GM21717 (cell line): ENCODE results near the gene SCAND1.
A peak's percentile ranks its signal among the peaks of the same experiment; 100 is the strongest.
"Not testable (repeated sequence)": the region's sequence is repeated elsewhere in the genome, so short reads cannot be mapped to it uniquely, and the experiment has no call there.

ENCODE experiments used
- ATAC-seq: cut with Tn5 transposase; IDR thresholded peaks from one replicate; pipeline ENCODE4 v1.9.1; 2021; ENCODE audit warnings: mild to moderate bottlenecking, moderate library complexity; ENCODE audit not compliant: unreplicated experiment

SCAND1 gene

DNA sequence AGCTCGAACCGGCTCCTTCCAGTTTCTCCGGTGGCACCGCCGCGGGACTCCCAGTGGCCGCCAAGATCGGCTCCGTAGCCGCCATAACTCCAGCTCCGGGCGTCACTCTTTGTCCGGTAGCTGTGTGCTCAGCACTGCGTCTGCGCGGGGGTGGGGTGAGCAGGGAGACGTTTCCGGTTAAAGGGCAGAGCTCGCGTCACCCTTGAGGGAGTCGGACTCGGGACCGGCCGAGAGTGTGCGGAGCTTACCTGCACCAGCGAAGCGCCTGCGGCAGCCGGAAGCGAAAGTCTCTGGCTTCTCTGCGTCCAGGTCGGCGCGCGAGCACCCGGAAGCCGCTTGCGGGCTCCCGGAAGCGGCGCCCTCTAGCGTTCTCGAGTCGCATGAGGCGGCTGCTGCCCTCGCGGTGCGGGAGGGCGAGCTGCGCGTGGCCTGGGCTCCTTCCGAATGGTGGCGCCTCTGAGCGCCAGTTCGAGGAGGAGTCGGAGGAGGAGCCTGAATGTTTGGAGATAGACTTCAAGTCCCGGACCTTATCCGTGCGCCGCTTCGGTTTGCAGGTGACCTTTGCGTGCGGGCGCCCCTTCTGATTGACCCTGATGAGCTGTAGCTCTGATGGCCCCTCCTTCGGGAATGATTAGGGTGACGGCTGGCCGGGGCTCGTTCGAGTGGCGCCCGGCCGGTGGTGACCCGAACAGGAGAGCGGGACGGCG, at the start of gene SCAND1:
Gene SCAND1 (minus strand): TSS at position 303 of the 707 bp plus-strand sequence. CDS start 218 bp downstream, at position 85.
- ATAC-seq, result peak; percentile 79

DNA sequence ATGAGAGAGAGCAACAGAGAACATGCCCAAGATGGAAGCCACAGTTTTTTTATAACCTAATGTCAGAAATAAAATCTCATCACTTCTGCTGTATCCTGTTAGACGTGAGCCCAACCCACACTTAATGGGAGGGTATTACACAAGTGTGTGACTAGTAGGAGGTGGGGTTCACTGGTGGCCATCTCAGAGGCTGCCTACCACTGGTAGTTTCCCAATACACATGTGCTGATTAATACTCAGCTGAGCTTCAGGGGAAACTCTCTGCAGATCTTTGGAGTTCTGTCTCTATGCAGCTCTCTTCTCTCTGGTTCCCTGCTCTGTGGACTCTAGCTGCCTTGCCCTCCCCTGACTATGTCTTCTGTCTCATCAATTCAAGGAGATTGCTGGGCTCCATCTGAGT, 49.7 kb upstream of the SCAND1 start:
- ATAC-seq, result no peak

DNA sequence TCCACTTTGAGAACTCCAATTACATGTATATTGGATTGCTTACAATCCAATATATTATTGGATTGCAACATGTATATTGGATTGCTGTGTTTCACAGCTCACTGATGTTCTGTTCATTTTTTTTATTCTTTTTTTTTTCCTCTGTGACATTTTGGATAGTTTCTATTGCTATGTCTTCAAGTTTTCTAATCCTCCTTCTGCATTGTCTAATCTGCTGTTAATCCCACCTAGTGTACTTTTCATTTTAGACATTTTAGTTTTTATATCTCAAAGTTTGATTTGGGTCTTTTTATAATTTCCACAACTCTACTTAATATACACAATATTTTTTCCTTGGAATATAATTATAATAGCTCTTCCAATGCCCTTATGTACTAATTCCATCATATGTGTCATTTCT, 48.6 kb upstream of the SCAND1 start:
- no peak for ATAC-seq

DNA sequence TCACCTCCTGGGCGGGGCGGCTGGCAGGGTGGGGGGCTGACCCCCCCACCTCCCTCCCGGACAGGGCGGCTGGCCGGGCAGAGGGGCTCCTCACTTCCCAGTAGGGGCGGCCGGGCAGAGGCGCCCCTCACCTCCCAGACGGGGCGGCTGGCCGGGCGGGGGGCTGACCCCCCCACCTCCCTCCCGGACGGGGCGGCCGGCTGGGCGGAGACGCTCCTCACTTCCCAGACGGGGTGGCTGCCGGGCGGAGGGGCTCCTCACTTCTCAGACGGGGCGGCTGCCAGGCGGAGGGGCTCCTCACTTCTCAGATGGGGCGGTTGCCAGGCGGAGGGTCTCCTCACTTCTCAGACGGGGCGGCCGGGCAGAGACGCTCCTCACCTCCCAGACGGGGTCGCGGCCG, 47.0 kb upstream of the SCAND1 start:
- not testable (repeated sequence) for ATAC-seq

DNA sequence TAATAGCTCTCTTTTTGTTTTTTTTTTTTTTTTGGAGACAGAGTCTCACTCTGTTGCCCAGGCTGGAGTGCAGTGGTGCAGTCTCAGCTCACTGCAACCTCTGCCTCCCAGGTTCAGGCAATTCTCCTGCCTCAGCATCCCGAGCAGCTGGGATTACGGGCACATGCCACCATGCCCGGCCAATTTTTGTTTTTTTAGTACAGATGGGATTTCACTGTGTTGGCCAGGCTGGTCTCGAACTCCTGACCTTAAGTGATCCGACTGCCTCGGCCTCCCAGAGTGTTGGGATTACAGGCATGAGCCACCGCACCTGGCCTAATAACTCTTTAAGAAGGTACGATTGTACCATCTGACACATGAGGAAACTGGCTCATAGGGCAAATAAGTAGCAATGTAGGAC, 42.2 kb upstream of the SCAND1 start:
- ATAC-seq, result not testable (repeated sequence)

DNA sequence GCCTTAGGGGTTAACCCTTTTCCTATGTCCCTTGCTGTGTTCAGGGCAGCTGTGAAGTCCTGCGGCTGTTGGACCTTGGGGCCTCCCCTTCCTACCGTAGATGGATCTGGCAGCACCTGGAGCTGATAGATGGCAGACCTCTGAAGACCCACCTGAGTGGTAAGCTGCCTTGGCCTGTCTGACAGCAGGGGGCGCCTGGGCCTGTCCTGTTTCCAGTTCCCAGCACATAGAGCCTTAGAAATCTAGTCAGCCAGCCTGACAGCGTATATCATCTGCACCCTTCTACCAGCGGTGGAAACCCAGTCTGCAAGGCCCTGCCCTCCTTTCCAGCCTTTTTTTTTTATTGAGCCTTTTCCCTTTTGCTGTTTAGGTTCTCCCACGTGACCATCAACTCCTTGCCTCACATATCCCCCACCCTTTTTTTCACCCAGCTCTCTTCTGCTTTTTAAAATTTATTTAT, 40.7 kb upstream of the SCAND1 start:
- no peak for ATAC-seq

DNA sequence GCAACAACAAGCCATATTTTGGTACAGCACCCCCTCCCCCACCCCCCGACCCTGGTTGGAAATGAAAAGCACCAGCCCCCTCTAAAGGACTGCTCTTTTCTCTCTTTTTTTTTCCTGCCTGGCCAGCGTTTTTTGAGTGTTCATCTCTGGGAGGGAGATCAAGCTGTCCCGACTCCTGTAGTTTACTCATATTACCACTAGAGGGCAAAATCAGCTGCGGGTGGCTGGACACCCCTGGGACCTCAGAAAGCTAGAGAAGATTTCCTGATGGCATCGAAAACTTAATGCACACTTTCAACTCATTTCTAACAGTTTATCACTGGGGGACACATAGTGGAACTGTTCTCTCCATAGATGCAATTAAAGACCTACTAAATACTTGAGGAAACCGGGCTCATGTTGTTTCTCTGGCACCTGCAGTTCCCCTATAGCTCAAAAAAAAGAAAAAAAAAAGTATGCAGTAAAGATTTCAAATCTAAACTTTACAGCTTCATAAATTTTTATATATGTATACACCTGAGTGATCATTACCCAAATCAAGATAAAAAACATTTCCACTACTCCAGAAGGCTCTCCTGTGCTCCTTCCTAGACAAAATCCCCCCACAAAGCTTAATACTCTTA, 38.5 kb upstream of the SCAND1 start:
- no peak for ATAC-seq

DNA sequence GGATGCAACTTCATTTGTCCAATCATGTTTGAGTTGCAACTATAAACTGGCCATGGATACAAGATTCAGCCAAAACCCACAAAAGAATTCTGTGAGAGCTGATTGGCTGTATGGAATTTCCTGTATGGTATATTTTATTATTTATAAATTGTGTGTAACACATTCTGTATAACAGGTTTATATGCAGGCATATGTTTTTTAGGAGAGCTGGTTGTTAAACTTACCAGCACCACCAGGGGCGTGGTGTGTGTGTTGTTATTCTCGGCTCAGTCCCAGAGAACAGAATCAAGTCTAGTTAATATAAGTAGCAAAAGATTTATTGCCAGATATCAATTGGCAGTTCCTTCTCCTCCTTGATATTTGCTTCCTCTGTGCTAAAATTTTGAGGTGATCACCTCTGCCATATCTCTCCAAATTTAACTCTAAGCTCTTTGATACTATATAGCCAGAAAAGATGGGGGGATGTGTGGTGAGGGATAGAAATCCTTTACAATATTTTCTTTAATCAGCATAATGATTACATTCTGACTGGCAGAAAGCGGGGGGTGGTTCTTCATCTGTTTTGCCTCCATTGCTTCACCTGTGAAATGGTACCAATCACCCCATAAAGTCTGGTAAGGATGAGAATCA, 37.0 kb upstream of the SCAND1 start:
- ATAC-seq, result no peak

DNA sequence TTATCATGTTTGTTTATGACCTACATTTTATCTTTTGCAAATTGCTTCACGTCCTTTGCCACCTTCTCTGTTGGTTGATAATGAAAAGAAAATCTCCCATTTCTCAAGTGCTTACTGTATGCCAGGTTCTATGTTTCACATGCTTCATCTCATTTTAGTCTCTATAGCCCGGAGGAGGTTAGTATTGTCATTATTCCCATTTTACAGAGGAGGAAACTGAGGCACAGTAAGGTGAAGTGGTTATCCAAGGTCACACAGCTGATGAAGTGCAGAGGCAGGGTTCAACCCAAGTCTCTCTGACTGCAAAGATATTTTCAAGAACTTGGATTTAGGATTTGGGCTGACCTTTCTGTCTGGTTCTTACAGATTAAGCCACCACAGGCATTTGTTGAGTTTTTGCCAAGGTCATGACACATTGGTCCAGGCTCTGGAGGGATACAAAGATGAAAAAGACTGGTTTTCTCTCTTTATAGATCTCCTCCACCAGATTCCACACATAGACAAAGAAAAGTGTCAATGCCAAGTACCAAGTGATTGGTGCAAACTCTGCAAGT, 34.7 kb upstream of the SCAND1 start:
- no peak for ATAC-seq

DNA sequence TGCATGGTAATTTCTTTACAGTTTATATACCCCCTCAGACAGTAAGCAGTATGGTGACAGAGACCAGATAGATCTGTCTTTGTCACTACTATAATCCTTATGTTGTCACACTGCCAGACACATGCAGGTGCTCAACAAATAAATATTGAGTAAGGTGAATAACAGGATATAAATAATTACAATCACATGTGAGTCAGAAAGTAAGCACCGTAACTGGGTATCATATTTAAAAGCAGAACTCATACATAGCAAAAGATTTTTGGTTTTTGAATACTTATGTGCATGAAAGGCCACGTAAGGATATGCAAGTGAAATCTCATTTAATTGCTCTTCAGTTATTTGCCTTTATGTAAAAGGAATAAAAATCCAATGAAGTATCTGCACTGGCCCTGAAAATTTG, 31.5 kb upstream of the SCAND1 start:
- ATAC-seq, result no peak

DNA sequence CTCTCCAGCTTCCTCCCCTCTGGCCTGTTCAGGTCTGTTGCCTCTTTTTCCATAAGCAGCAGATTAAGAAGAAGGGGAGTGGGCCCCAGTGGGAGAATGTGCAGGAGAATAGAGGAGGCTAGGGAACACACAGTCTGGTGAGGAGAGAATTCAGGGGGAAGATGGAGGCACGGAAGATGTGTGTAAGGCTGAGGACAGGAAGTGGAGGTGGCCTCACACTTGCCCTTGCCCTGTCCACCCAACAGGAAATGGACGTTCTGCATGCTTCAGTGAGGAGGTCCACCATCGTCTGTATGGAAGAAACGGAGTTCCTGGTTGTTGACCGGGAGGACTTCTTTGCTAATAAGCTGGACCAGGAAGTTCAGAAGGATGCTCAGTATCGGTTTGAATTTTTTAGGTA, 30.1 kb upstream of the SCAND1 start:
- ATAC-seq, result no peak

DNA sequence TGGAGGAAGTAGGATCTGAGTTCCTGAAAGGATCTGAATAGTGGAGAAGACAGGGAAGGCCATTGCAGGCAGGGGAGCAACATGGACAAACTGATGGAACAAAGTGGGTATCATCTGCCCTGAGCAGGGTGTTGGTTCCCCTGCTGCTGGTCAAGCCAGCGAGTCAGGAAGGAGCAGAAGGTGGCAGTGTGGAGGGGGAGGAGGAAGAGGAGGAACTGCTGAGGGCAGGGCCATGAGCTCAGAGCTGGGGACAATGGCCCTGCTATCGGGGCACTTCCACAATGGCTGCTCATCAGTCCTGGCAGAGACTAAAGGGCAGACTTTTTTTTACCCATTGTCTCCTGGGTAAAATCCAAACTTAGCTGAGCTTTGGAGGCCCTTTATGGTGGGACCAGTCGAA, 27.7 kb upstream of the SCAND1 start:
- ATAC-seq, result no peak

DNA sequence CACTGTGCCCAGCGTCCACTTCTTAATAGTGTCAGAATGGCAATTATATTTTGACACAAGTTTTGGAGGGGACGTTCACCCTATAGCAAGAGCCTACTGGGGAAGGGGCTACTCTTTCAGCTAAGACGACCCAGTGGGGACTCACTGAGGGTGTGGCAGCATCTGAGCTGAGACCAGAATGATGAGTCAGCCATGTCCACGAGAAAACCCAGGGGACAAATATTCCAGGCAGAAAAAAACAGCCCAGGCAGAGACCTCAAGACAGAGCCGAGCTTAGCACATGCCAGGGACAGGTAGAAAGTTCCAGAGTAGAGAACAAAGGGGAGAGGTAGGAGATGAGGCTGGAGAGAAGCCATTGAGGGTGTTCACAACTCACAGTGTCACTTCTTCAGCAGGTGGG, 25.2 kb upstream of the SCAND1 start:
- ATAC-seq, result no peak

DNA sequence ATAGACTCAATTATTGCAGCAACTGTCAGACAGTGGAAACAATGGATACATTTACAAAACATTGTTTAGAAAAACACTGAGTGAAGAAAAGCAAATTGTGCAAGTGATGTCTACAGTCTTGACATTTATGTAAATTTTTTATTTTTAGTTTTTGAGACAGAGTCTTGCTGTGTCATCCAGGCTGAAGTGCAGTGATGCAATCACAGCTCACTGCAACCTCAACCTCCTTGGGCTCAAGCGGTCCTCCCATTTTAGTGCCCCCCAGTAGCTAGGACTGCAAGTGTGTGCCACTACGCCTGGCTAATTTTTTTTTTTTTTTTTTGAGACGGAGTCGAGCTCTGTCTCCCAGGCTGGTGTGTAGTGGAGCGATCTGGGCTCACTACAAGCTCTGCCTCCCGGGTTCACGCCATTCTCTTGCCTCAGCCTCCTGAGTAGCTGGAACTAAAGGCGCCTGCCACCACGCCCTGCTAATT, 23.8 kb upstream of the SCAND1 start:
- ATAC-seq, result no peak

DNA sequence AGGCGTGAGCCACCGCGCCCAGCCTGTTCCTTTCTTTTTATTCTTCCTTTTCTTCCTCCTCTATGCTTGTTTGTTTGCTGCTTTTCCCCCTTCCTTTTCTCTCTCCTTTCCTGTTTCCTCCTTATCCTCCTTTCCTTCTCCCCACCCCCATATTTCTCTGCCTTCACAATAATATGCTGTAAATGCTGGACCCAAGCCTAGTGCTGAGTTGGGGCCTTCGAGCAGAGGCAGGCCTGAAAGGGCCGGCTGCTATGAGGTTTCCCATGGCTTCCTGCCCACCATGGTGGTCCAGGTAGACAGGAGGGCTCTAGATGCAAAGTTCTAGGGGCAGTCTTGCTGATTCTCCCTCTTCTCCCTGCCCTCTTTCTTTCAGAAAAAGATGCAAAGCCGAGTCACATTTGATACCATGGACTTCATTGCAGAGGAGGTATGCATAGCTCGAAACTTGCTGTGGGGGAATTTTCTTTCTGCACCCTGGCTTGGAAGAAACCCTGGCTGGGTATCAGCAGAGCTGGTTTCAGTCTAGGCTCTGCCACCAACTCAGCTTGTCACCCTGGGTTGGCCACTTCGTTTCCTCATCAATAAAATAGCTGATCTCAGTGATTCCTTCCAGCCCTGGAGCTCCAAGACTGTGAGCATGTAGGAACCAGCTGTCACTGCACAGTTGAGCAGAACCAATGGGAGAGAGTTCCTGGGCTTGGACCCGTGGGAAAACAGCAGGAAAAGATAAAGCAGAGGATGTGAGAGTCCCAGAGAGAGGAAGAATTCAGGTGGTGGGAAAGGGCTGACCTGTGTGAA, 21.5 kb upstream of the SCAND1 start:
- ATAC-seq, result no peak

DNA sequence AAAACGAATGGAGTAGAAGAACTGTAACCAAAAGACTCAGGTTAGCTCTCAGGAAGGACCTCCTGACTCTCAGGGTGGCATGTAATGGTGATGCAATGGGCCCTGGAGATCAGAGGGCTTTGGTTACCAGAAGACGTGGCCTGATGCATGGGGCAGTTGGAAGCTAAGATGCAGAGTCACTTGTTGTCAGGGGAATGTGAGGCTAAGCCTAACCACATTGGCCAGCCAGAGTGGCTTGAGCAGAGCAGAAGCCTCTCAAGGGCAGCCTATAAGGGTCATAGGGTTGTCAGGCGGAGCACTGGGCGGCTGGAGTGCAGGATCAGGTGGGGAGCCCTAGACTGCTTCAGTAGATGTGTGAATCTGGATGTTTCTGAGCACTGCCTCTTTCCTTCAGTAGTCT, 20.0 kb upstream of the SCAND1 start:
- no peak for ATAC-seq

DNA sequence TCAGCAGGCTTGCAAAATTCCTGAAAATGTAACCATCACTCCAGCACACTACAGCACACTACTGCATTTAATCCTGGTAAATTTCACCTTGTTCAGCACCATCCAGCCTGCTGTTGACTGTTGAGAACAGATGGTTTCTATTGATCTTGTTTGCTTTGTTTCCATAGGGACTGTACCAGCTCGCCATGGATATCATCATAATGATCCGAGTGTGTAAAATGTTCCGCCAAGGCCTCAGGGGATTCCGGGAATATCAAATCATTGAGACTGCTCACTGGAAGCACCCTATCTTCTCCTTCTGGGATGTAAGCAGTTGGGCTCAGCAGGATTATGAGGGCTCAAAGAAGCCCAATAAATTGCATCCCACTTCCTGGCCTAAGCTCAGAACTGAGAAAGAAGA, 18.2 kb upstream of the SCAND1 start:
- ATAC-seq, result no peak

DNA sequence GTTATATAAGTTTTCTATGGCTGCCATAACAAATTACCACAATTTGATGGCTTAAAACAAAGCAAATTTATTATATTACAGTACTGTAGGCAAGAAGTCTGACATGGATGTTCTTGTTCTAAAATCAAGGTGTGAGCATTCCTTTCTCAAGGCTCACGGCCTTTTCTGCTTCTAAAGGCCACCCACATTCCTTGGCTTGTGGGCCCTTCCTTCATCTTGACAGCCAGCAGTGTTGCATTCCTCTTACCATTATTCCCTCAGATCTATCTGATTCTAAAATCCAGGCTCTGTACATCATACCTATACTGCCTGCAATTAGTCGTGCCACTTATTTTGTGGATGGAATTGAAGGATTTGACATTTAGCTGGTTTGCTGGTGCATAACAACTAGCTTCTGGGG, 17.7 kb upstream of the SCAND1 start:
- ATAC-seq, result no peak

DNA sequence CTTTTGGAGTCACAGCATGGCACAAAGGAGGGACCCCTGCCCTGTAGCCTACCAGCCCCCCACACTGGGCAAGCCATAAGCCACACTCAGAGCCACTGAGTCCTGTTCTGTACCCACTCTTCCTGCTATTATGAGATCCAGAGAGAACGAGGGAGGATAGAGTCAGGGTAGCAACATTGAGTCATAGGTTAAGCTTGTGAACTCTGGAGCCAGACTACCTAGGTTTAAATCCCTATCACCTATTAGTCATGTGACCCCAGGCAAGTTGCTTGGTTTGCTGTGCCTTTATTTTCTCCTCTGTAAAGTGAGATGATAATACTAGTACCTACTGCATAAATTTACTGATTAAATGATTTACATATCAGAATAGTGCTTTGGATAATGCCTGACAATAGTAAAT, 14.6 kb upstream of the SCAND1 start:
- no peak for ATAC-seq

DNA sequence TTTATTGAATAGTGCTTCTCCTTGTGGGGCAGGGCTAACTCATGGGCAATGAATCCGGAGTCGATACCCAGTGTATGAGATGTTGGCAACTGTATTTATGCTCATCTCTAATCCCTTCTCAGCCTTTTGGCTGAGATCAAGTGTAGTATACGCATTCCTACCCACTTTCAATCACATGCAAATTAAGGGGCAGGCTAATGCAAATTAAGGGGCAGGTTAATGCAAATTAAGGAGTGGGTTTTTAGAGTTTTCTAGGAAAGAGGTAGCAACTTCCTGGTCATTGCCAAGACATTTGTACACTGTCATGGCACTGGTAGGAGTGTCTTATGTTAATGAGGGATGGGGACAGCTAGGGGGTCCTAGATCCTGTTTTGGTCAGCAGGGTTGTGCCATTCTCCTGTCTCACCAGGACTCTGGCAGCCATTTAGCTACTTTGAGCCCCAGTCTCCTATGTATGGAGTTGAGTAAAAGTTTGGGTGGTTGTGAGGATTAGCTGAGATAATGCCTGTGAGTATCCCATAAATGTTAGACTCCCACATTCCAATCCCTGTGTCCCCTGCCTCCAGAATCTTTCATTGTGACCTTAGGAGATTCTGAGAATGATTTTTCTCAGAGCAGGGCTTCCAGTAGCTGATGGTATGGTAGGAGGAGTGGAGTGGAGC, 13.8 kb upstream of the SCAND1 start, which contains the start of gene CNBD2:
Gene CNBD2 (plus strand): TSS at position 612 of the 662 bp plus-strand sequence. CDS start 173 bp downstream, outside the sequence.
- no peak for ATAC-seq
